A549 (cell line): ENCODE data around the gene FAM20B. TPM values are rescaled to one million over a fixed set of nuclear protein-coding genes. Genes with fewer than 3 reads are reported as not detected.
A peak's percentile ranks its signal among the peaks of the same experiment; 100 is the strongest.

Experiments used
- ATAC-seq, 2 experiments: fragments of 200-7000 bp in 1 of 2; fragments of >200 bp in 1 of 2; cut with Nextera tagmentation in 1 of 2; cut with Tn5 transposase in 1 of 2; 3 replicates each; pipeline versions ENCODE4 v1.8.0 to v1.9.1; 2018 to 2020; ENCODE audit warnings: mild to moderate bottlenecking in 1 of 2, moderate library complexity in 1 of 2
- CTCF ChIA-PET: fragments of 300-600 bp; sonication (Branson Sonifier 250); formaldehyde crosslinking; extraction: SDS; loops from one replicate; lab custom pipeline; 2021; ENCODE audit warnings: antibody characterized with exemption, inconsistent platforms; lab: Yijun Ruan, JAX
- POLR2A ChIA-PET: fragments of 350-600 bp; formaldehyde crosslinking; extraction: SDS; loops from one replicate; lab custom pipeline; 2021; ENCODE audit warnings: antibody characterized with exemption, inconsistent platforms; lab: Yijun Ruan, JAX
- DNase-seq, 2 experiments: peaks; one replicate each; pipeline versions ENCODE4 v3.0.0 to v3.0.0-alpha.2; 2011 to 2016; ENCODE audit warnings: low read depth in 1 of 2, low spot score in 1 of 2
- FAIRE-seq: peaks from 2 replicates; lab custom pipeline; 2011; peaks lifted over from hg19 to GRCh38; lab: Jason Lieb, UNC
- H3K27ac ChIP-seq, 2 experiments: fragments of >200 bp; sonication (Bioruptor Twin); formaldehyde crosslinking; 3 replicates each; pipeline ENCODE4 v1.5.1; 2016 to 2017
- H3K4me1 ChIP-seq: fragments of >200 bp; sonication (Bioruptor Twin); formaldehyde crosslinking; 3 replicates; pipeline ENCODE4 v1.6.1; 2016
- H3K4me2 ChIP-seq: fragments of >200 bp; sonication (Bioruptor Twin); formaldehyde crosslinking; 3 replicates; pipeline ENCODE4 v1.6.1; 2016
- H3K4me3 ChIP-seq: fragments of >200 bp; sonication (Bioruptor Twin); formaldehyde crosslinking; 3 replicates; pipeline ENCODE4 v1.5.1; 2016
- H3K9me3 ChIP-seq: fragments of >200 bp; sonication (Bioruptor Twin); formaldehyde crosslinking; 3 replicates; pipeline ENCODE4 v1.6.1; 2016
- CEBPB ChIP-seq, 2 experiments: fragments of >200 bp in 1 of 2; sonication (Bioruptor Twin) in 1 of 2; formaldehyde crosslinking in 1 of 2; IDR thresholded peaks; 2 replicates each; pipeline ENCODE4 v1.6.1; 2012 to 2016
- ELK1 ChIP-seq: fragments of 150-350 bp; IDR thresholded peaks from 2 replicates; pipeline ENCODE4 v1.6.1; 2014; ENCODE audit warnings: low read depth, mild to moderate bottlenecking, low read length
- EP300 ChIP-seq, 2 experiments: fragments of >200 bp; sonication (Bioruptor Twin); formaldehyde crosslinking; IDR thresholded peaks; 2 replicates in 1 of 2; 3 replicates in 1 of 2; pipeline ENCODE4 v1.6.1; 2016 to 2017
- FOSB ChIP-seq: fragments of 250-450 bp; sonication (Bioruptor Pico); IDR thresholded peaks from 2 replicates; pipeline ENCODE4 v1.5.0; 2020; ENCODE audit warnings: mild to moderate bottlenecking, moderate library complexity
- FOSL2 ChIP-seq, 2 experiments: fragments of 450-650 bp in 1 of 2; fragments of >200 bp in 1 of 2; sonication (Bioruptor Twin) in 1 of 2; formaldehyde crosslinking; IDR thresholded peaks; 2 replicates each; pipeline versions ENCODE4 v1.5.0 to v1.6.1; 2016 to 2020; ENCODE audit warnings: mild to moderate bottlenecking in 1 of 2, moderate library complexity in 1 of 2
- FOXS1 ChIP-seq: fragments of 250-450 bp; sonication (Bioruptor Pico); IDR thresholded peaks from 2 replicates; pipeline ENCODE4 v1.5.0; 2020; ENCODE audit warnings: mild to moderate bottlenecking, moderate library complexity
- HDAC2 ChIP-seq: fragments of 200-600 bp; sonication (generic); IDR thresholded peaks from 2 replicates; pipeline ENCODE4 v1.6.1; 2016
- HEYL ChIP-seq: fragments of 250-450 bp; sonication (Bioruptor Pico); IDR thresholded peaks from 2 replicates; pipeline ENCODE4 v1.8.0; 2021; ENCODE audit warnings: mild to moderate bottlenecking, moderate library complexity
- HOXB13 ChIP-seq: fragments of 250-450 bp; sonication (Bioruptor Pico); IDR thresholded peaks from 2 replicates; pipeline ENCODE4 v1.5.0; 2020; ENCODE audit warnings: low read depth, mild to moderate bottlenecking, moderate library complexity
- JUN ChIP-seq, 2 experiments: fragments of >200 bp; sonication (Bioruptor Twin); formaldehyde crosslinking; IDR thresholded peaks; 2 replicates in 1 of 2; 3 replicates in 1 of 2; pipeline ENCODE4 v1.6.1; 2016 to 2017
- JUNB ChIP-seq: fragments of >200 bp; sonication (Bioruptor Twin); formaldehyde crosslinking; IDR thresholded peaks from 2 replicates; pipeline ENCODE4 v1.6.1; 2016
- KDM5A ChIP-seq: fragments of 200-600 bp; sonication (generic); IDR thresholded peaks from 2 replicates; pipeline ENCODE4 v1.6.1; 2016; ENCODE audit warnings: antibody characterized with exemption, mild to moderate bottlenecking
- MAFK ChIP-seq: fragments of 450-650 bp; IDR thresholded peaks from 2 replicates; pipeline ENCODE4 v1.6.1; 2014; ENCODE audit not compliant: partially characterized antibody
- MYC ChIP-seq: IDR thresholded peaks from 2 replicates; pipeline ENCODE4 v1.6.1; 2012; ENCODE audit warnings: mild to moderate bottlenecking, inconsistent platforms, low read length, improper control_type of control experiment, borderline replicate concordance
- NFE2L2 ChIP-seq: fragments of 150-350 bp; conservative IDR thresholded peaks from 2 replicates; pipeline ENCODE4 v1.6.1; 2014; ENCODE audit warnings: low read length
- RCOR1 ChIP-seq: fragments of 150-350 bp; IDR thresholded peaks from 2 replicates; pipeline ENCODE4 v1.6.1; 2014; ENCODE audit warnings: antibody characterized with exemption, low read length, low read depth
- TP53 ChIP-seq: fragments of 250-450 bp; sonication (Bioruptor Pico); IDR thresholded peaks from 2 replicates; pipeline ENCODE4 v1.5.0; 2021; ENCODE audit warnings: mild to moderate bottlenecking, moderate library complexity
- ZC3H11A ChIP-seq: fragments of 450-650 bp; IDR thresholded peaks from 2 replicates; pipeline ENCODE4 v1.6.1; 2014; ENCODE audit warnings: antibody characterized with exemption, mild to moderate bottlenecking
- ZFP36 ChIP-seq: fragments of 450-650 bp; IDR thresholded peaks from 2 replicates; pipeline ENCODE4 v1.6.1; 2014; ENCODE audit warnings: borderline replicate concordance; ENCODE audit not compliant: partially characterized antibody
- ZNF302 ChIP-seq: fragments of 250-450 bp; sonication (Bioruptor Pico); IDR thresholded peaks from 2 replicates; pipeline ENCODE4 v1.9.0; 2021; ENCODE audit warnings: inconsistent platforms, mild to moderate bottlenecking, moderate library complexity
- WGBS: methylation state at CpG from one replicate; pipeline ENCODE4 v1.1.6; 2017; ENCODE audit errors: missing lambda C conversion rate; 5-methylcytosine and 5-hydroxymethylcytosine counted together
- polyA plus RNA-seq, 4 experiments: library from polyadenylated mRNA; depleted of rRNA in 3 of 4; stranded (reverse); fragments of >200 nt; fragmentation: RNase III in 1 of 4; extraction: RNeasy Plus Mini Kit Qiagen cat#74134 plus additional on column Dnase treatment in 1 of 4; gene quantifications; 2 replicates in 3 of 4; 3 replicates in 1 of 4; pipeline ENCODE4 v1.2.3, GENCODE V29; 2011 to 2017
- TF ChIP-seq, protein P1 (sequence below): fragments of 450-650 bp; IDR thresholded peaks from 2 replicates; pipeline ENCODE4 v1.6.1; 2014; ENCODE audit warnings: antibody characterized with exemption
- TF ChIP-seq, protein P2 (sequence below): fragments of 250-450 bp; sonication (Bioruptor Pico); IDR thresholded peaks from 2 replicates; pipeline ENCODE4 v1.5.0; 2020; ENCODE audit warnings: low read depth, mild to moderate bottlenecking, moderate library complexity

FAM20B gene
- polyA plus RNA-seq, 2 of the 4 experiments (the other 2 are of a cell fraction) = 24.2 to 35.3 TPM

- TF ChIP-seq ZFP36 (no peak), MYC (no peak), MAFK (no peak), TP53 (CRISPR knock-in tag) (no peak)
These were observed 65.2 kb downstream of the FAM20B start (continued) for GRCh38 chr1:179090923-179091322.

DNA sequence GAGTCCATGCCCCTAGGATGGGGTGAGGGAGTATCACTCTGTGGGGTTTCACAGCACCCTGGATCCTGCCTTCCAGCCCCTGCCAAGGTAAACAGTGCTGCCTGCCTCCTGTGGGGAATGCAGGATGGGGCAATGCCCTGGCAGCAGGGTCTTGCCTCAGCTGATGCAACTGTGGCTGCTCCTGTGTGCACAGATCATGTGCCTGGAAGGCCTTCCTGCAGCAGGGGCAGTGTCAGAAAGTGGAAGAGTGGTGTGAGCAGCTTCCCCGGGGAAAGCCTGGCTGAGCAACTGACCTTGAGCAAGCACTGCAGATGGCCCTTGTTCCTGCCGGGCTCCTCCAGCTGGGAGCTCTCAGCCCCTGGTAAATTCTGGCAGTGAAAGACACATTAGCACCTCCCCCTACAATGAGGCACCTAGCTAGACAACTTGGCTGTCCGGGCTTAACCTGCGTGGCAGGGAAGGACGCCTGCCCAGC, 66.0 kb downstream of the FAM20B start:
- CTCF ChIA-PET = interaction anchor here (0.8 to 2.0 kb wide), 4 partner anchors 10 to 102 kb away, joined by 3 to 8 read pairs (median 5); no protein-coding TSS in a partner anchor
- ATAC-seq = peak; percentile 34 to 56

GRCh38 chr1:179092896-179093461, 67.3 kb downstream of the FAM20B start:
- FAIRE-seq = no peak
- ChIA-PET POLR2A (no interaction called here), CTCF (interaction anchor here (0.6 to 2.3 kb wide), 6 partner anchors 12 to 551 kb away, joined by 3 to 8 read pairs (median 3); no protein-coding TSS in a partner anchor)
- Histone ChIP-seq H3K27ac (peak overlapping the region in 1 of 2 experiments; percentile 84; a peak in 3 of 6 replicates), H3K4me1 (peaks cover 29% of the 10 kb centered on the region), H3K4me2 (no peak overlapping the region), H3K9me3 (no peaks in the 10 kb centered on the region), H3K4me3 (no peak overlapping the region)
- no peak for ATAC-seq
- DNase-seq = no peak
- WGBS = 88% methylated on average over 9 of the region's 9 CpGs
- TF ChIP-seq ELK1 (no peak), HEYL (CRISPR knock-in tag) (no peak), JUNB (no peak), HDAC2 (no peak), EP300 (IDR thresholded peaks at IDR 0.05) (no peak), JUN (IDR thresholded peaks at IDR 0.05) (no peak), KDM5A (no peak), NFE2L2 (no peak), RCOR1 (no peak), ZNF302 (CRISPR knock-in tag) (no peak), FOSL2 (IDR thresholded peaks at IDR 0.05) (no peak), FOSL2 (CRISPR knock-in tag; IDR thresholded peaks at IDR 0.05) (no peak), TP53 (CRISPR knock-in tag) (no peak), FOXS1 (no peak), ZC3H11A (no peak), HOXB13 (no peak), FOSB (CRISPR knock-in tag) (no peak)
- TF ChIP-seq, protein P1, sequence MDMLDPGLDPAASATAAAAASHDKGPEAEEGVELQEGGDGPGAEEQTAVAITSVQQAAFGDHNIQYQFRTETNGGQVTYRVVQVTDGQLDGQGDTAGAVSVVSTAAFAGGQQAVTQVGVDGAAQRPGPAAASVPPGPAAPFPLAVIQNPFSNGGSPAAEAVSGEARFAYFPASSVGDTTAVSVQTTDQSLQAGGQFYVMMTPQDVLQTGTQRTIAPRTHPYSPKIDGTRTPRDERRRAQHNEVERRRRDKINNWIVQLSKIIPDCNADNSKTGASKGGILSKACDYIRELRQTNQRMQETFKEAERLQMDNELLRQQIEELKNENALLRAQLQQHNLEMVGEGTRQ = no peak

More for the DNA sequence above, 66.0 kb downstream of the FAM20B start:
- Histone ChIP-seq H3K4me2 (peak overlapping the region; percentile 29), H3K4me3 (no peak overlapping the region), H3K9me3 (no peaks in the 10 kb centered on the region), H3K4me1 (peaks cover 32% of the 10 kb centered on the region), H3K27ac (peak overlapping the region; percentile 72 to 84)
- peak in 1 of 2 experiments; percentile 77; a peak in 2 of 4 replicates for TF ChIP-seq CEBPB (IDR thresholded peaks at IDR 0.05)
- TF ChIP-seq, protein P2, sequence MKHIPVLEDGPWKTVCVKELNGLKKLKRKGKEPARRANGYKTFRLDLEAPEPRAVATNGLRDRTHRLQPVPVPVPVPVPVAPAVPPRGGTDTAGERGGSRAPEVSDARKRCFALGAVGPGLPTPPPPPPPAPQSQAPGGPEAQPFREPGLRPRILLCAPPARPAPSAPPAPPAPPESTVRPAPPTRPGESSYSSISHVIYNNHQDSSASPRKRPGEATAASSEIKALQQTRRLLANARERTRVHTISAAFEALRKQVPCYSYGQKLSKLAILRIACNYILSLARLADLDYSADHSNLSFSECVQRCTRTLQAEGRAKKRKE (CRISPR knock-in tag) = no peak
- no peak for TF ChIP-seq TP53 (CRISPR knock-in tag)
- no peak for TF ChIP-seq ZFP36
- peak in 1 of 2 experiments; percentile 54; a peak in 1 of 5 replicates for TF ChIP-seq JUN (IDR thresholded peaks at IDR 0.05)
- peak in 1 of 2 experiments; percentile 48; a peak in 2 of 5 replicates for TF ChIP-seq EP300 (IDR thresholded peaks at IDR 0.05)
- DNase-seq = peak in 1 of 2 experiments; percentile 44
- POLR2A ChIA-PET = no interaction called here
- 53% methylated on average over 5 of the region's 5 CpGs for WGBS
- FAIRE-seq = no peak
